NT2/D1 (cell line): ENCODE results near the gene MRPS34.

Source experiments
- DNase-seq: peaks from one replicate; pipeline ENCODE4 v3.0.0-alpha.2; 2011; ENCODE audit warnings: low read depth, low spot score
- H3K27me3 ChIP-seq: 2 replicates; pipeline ENCODE4 v1.6.0; 2011; ENCODE audit warnings: mild to moderate bottlenecking; ENCODE audit not compliant: insufficient read length, insufficient read depth
- H3K36me3 ChIP-seq: 2 replicates; pipeline ENCODE4 v1.6.1; 2011; ENCODE audit warnings: mild to moderate bottlenecking, low read length, mixed read lengths; ENCODE audit not compliant: insufficient read depth, insufficient read length
- H3K4me1 ChIP-seq: 2 replicates; pipeline ENCODE4 v1.5.1; 2011; ENCODE audit not compliant: insufficient read depth, insufficient read length
- H3K4me3 ChIP-seq: 2 replicates; pipeline ENCODE4 v1.5.1; 2011; ENCODE audit warnings: low read depth; ENCODE audit not compliant: insufficient read length
- H3K9ac ChIP-seq: 2 replicates; pipeline ENCODE4 v1.6.0; 2011; ENCODE audit warnings: low read depth; ENCODE audit not compliant: insufficient read length
- H3K9me3 ChIP-seq: 2 replicates; pipeline ENCODE4 v1.5.1; 2011; ENCODE audit warnings: mild to moderate bottlenecking, low read length; ENCODE audit not compliant: insufficient read depth
- SUZ12 ChIP-seq: IDR thresholded peaks from 2 replicates; pipeline ENCODE4 v1.6.1; 2011; ENCODE audit not compliant: insufficient read length, insufficient read depth; ENCODE audit errors: extremely low read depth
- YY1 ChIP-seq: IDR thresholded peaks from 2 replicates; pipeline ENCODE4 v1.6.1; 2011; ENCODE audit not compliant: insufficient read length, insufficient read depth
- ZNF274 ChIP-seq: IDR thresholded peaks from 2 replicates; pipeline ENCODE4 v1.6.1; 2011; ENCODE audit warnings: mild to moderate bottlenecking, low read depth, low read length

The MRPS34 gene

GRCh38 chr16:1766231-1766630 lies 6.7 kb downstream of the MRPS34 start:
- H3K27me3 ChIP-seq = no peaks in the 10 kb centered on the region
- peaks cover 86% of the 10 kb centered on the region for H3K36me3 ChIP-seq
- no peak for TF ChIP-seq YY1
- no peak for TF ChIP-seq ZNF274
- TF ChIP-seq SUZ12 = no peak
- H3K4me1 ChIP-seq = peaks cover 25% of the 10 kb centered on the region
- H3K9ac ChIP-seq = no peak overlapping the region
- DNase-seq = no peak
- no peaks in the 10 kb centered on the region for H3K9me3 ChIP-seq
- no peak overlapping the region for H3K4me3 ChIP-seq

- Histone ChIP-seq H3K9ac (no peak overlapping the region), H3K27me3 (no peaks in the 10 kb centered on the region), H3K4me3 (no peak overlapping the region), H3K4me1 (peaks cover 25% of the 10 kb centered on the region), H3K9me3 (no peaks in the 10 kb centered on the region), H3K36me3 (peaks cover 90% of the 10 kb centered on the region)
- TF ChIP-seq YY1 = no peak
- no peak for TF ChIP-seq ZNF274
- TF ChIP-seq SUZ12 = no peak
- no peak for DNase-seq
Observed at GRCh38 chr16:1765826-1766225, 7.1 kb downstream of the MRPS34 start.

- no peak overlapping the region for H3K4me3 ChIP-seq
- DNase-seq = no peak
- no peaks in the 10 kb centered on the region for H3K27me3 ChIP-seq
- H3K9me3 ChIP-seq = no peaks in the 10 kb centered on the region
- peak overlapping the region; percentile 82 for H3K9ac ChIP-seq
- peaks cover 25% of the 10 kb centered on the region for H3K4me1 ChIP-seq
- H3K36me3 ChIP-seq = peaks cover 91% of the 10 kb centered on the region
- no peak for TF ChIP-seq YY1
- no peak for TF ChIP-seq ZNF274
- no peak for TF ChIP-seq SUZ12
Observed at GRCh38 chr16:1764971-1765370, 8.0 kb downstream of the MRPS34 start.

GRCh38 chr16:1763521-1764511 lies 9.1 kb downstream of the MRPS34 start:
- peak overlapping the region; percentile 28 for H3K4me3 ChIP-seq
- DNase-seq = peak; percentile 52

GRCh38 chr16:1762879-1763520 lies 9.9 kb downstream of the MRPS34 start:
- Histone ChIP-seq H3K9me3 (no peaks in the 10 kb centered on the region), H3K4me1 (peaks cover 24% of the 10 kb centered on the region), H3K27me3 (no peaks in the 10 kb centered on the region), H3K36me3 (peaks cover 85% of the 10 kb centered on the region), H3K4me3 (no peak overlapping the region), H3K9ac (peak overlapping the region; percentile 21)
- DNase-seq = no peak
- TF ChIP-seq SUZ12 (no peak), YY1 (no peak), ZNF274 (no peak)

More at GRCh38 chr16:1763521-1764511, 9.1 kb downstream of the MRPS34 start:
- H3K9ac ChIP-seq = peak overlapping the region; percentile 82
- peaks cover 22% of the 10 kb centered on the region for H3K4me1 ChIP-seq
- H3K27me3 ChIP-seq = no peaks in the 10 kb centered on the region
- no peaks in the 10 kb centered on the region for H3K9me3 ChIP-seq
- no peak for TF ChIP-seq ZNF274
- no peak for TF ChIP-seq YY1
- no peak for TF ChIP-seq SUZ12
- peaks cover 89% of the 10 kb centered on the region for H3K36me3 ChIP-seq

- H3K36me3 ChIP-seq = peaks cover 85% of the 10 kb centered on the region
- peak overlapping the region; percentile 21 for H3K9ac ChIP-seq
- no peak for DNase-seq
- H3K27me3 ChIP-seq = no peaks in the 10 kb centered on the region
- no peaks in the 10 kb centered on the region for H3K9me3 ChIP-seq
- no peak for TF ChIP-seq YY1
- H3K4me3 ChIP-seq = no peak overlapping the region
- H3K4me1 ChIP-seq = peaks cover 24% of the 10 kb centered on the region
Observed at GRCh38 chr16:1762196-1762878, 10.6 kb downstream of the MRPS34 start.

GRCh38 chr16:1761751-1762150 lies 11.2 kb downstream of the MRPS34 start:
- Histone ChIP-seq H3K36me3 (peaks cover 83% of the 10 kb centered on the region), H3K27me3 (no peaks in the 10 kb centered on the region), H3K9ac (no peak overlapping the region), H3K4me3 (no peak overlapping the region), H3K9me3 (no peaks in the 10 kb centered on the region), H3K4me1 (peaks cover 24% of the 10 kb centered on the region)
- no peak for DNase-seq
- TF ChIP-seq YY1 (no peak), SUZ12 (no peak), ZNF274 (no peak)
